GM12873 (cell line): ENCODE results near the gene MAPK8IP3.

Source experiments
- CTCF ChIP-seq: IDR thresholded peaks from 2 replicates; pipeline ENCODE4 v1.5.1; 2012; ENCODE audit warnings: low read depth, mild to moderate bottlenecking, moderate library complexity, low read length, control low read depth; ENCODE audit not compliant: insufficient read depth; ENCODE audit errors: missing control alignments

The MAPK8IP3 gene

GRCh38 chr16:1775846-1776671 lies 70.1 kb downstream of the MAPK8IP3 start:
- no peak for TF ChIP-seq CTCF

GRCh38 chr16:1776672-1776955 lies 70.6 kb downstream of the MAPK8IP3 start:
- no peak for TF ChIP-seq CTCF

GRCh38 chr16:1776991-1777374 lies 71.0 kb downstream of the MAPK8IP3 start:
- TF ChIP-seq CTCF: no peak

GRCh38 chr16:1777375-1778199 lies 71.6 kb downstream of the MAPK8IP3 start:
- no peak for TF ChIP-seq CTCF

- TF ChIP-seq CTCF: no peak
These were observed 72.5 kb downstream of the MAPK8IP3 start for GRCh38 chr16:1778200-1779179.

- no peak for TF ChIP-seq CTCF
These were observed 73.3 kb downstream of the MAPK8IP3 start for GRCh38 chr16:1779234-1779701.
